IMR-90 (cell line): ENCODE data around the gene MAGI2. TPM values are rescaled to one million over a fixed set of nuclear protein-coding genes. Genes with fewer than 3 reads are reported as not detected.

Experiments used
- ATAC-seq: fragments of 200-7000 bp; cut with Tn5 transposase; 2 replicates; pipeline ENCODE4 v1.9.1; 2020; ENCODE audit warnings: low read depth, mild to moderate bottlenecking, moderate library complexity
- BruUV-seq: library from RNA; stranded (reverse); fragments of 400-500 nt; replicated peaks from 2 replicates; lab custom pipeline; 2021; lab: Mats Ljungman, UMichigan
- CTCF ChIA-PET: fragments of 300-600 bp; formaldehyde crosslinking; extraction: SDS; loops from one replicate; lab custom pipeline; 2021; ENCODE audit warnings: antibody characterized with exemption; lab: Yijun Ruan, JAX
- POLR2A ChIA-PET: fragments of 300-600 bp; sonication (Branson Sonifier 250); formaldehyde crosslinking; loops from one replicate; lab custom pipeline; 2022; ENCODE audit warnings: antibody characterized with exemption; ENCODE audit not compliant: unreplicated experiment; lab: Charles Lee
- DNase-seq: peaks from one replicate; pipeline ENCODE4 v3.0.0; 2013
- H2AFZ ChIP-seq: replicated peaks from 2 replicates; pipeline ENCODE3; 2013; ENCODE audit warnings: low read length, mild to moderate bottlenecking; ENCODE audit not compliant: poor library complexity
- H2AK5ac ChIP-seq: 2 replicates; pipeline ENCODE4 v1.6.1; 2013; ENCODE audit warnings: low read depth, low read length, inconsistent platforms
- H2AK9ac ChIP-seq: replicated peaks from 2 replicates; pipeline ENCODE3; 2013; ENCODE audit warnings: mild to moderate bottlenecking, low read depth, low read length, moderate library complexity; ENCODE audit not compliant: poor library complexity
- H2BK120ac ChIP-seq: 2 replicates; pipeline ENCODE4 v1.6.1; 2013; ENCODE audit warnings: low read depth, low read length, inconsistent platforms
- H2BK15ac ChIP-seq: 3 replicates; pipeline ENCODE4 v1.6.1; 2013; ENCODE audit warnings: low read depth, low read length, inconsistent platforms
- H2BK20ac ChIP-seq: 2 replicates; pipeline ENCODE4 v1.6.1; 2013; ENCODE audit warnings: low read depth, mild to moderate bottlenecking, inconsistent platforms, low read length, moderate library complexity
- H2BK5ac ChIP-seq: 2 replicates; pipeline ENCODE4 v1.6.1; 2013; ENCODE audit warnings: mild to moderate bottlenecking, low read depth, low read length, inconsistent platforms; ENCODE audit not compliant: poor library complexity, severe bottlenecking
- H3K14ac ChIP-seq: replicated peaks from 2 replicates; pipeline ENCODE4 v1.6.1; 2013; ENCODE audit warnings: low read depth, low read length, inconsistent platforms
- H3K18ac ChIP-seq: 2 replicates; pipeline ENCODE4 v1.6.1; 2013; ENCODE audit warnings: low read depth, low read length, control low read depth
- H3K23ac ChIP-seq: 2 replicates; pipeline ENCODE4 v1.6.1; 2013; ENCODE audit warnings: low read depth, low read length, inconsistent platforms
- H3K27ac ChIP-seq: 2 replicates; pipeline ENCODE4 v1.5.1; 2013; ENCODE audit warnings: mild to moderate bottlenecking, control low read depth, low read length; ENCODE audit not compliant: insufficient read depth
- H3K27me3 ChIP-seq: 2 replicates; pipeline ENCODE4 v1.6.1; 2013; ENCODE audit warnings: low read length; ENCODE audit not compliant: control insufficient read depth, insufficient read depth
- H3K36me3 ChIP-seq: 2 replicates; pipeline ENCODE4 v1.6.1; 2013; ENCODE audit warnings: low read length, mixed read lengths; ENCODE audit not compliant: control insufficient read depth, insufficient read depth
- H3K4ac ChIP-seq: 2 replicates; pipeline ENCODE4 v1.6.1; 2013; ENCODE audit warnings: low read depth, low read length, inconsistent platforms
- H3K4me1 ChIP-seq: 2 replicates; pipeline ENCODE4 v1.6.1; 2013; ENCODE audit warnings: low read length, mixed read lengths; ENCODE audit not compliant: control insufficient read depth, insufficient read depth
- H3K4me2 ChIP-seq: 2 replicates; pipeline ENCODE4 v1.6.1; 2013; ENCODE audit warnings: low read depth, mild to moderate bottlenecking, control low read depth, low read length, moderate library complexity
- H3K4me3 ChIP-seq: 2 replicates; pipeline ENCODE4 v1.5.1; 2013; ENCODE audit warnings: low read depth, mild to moderate bottlenecking, control low read depth, low read length, moderate library complexity; ENCODE audit not compliant: insufficient read depth
- H3K56ac ChIP-seq: 2 replicates; pipeline ENCODE4 v1.6.1; 2013; ENCODE audit warnings: low read length, inconsistent platforms; ENCODE audit not compliant: insufficient read depth; ENCODE audit errors: extremely low read depth
- H3K79me1 ChIP-seq, 2 experiments: 2 replicates each; pipeline ENCODE4 v1.6.1; 2013; ENCODE audit warnings: low read length in 2 of 2, inconsistent platforms in 1 of 2, low read depth in 1 of 2
- H3K9ac ChIP-seq: 2 replicates; pipeline ENCODE4 v1.6.1; 2013; ENCODE audit warnings: low read depth, low read length, control low read depth
- H3K9me1 ChIP-seq: 2 replicates; pipeline ENCODE4 v1.6.1; 2013; ENCODE audit warnings: low read length, inconsistent platforms; ENCODE audit not compliant: insufficient read depth
- H3K9me3 ChIP-seq: 2 replicates; pipeline ENCODE4 v1.6.1; 2013; ENCODE audit warnings: low read length; ENCODE audit not compliant: control insufficient read depth, insufficient read depth
- H4K20me1 ChIP-seq: 2 replicates; pipeline ENCODE4 v1.6.1; 2013; ENCODE audit warnings: low read length, inconsistent platforms; ENCODE audit not compliant: insufficient read depth
- H4K5ac ChIP-seq: 2 replicates; pipeline ENCODE4 v1.6.1; 2013; ENCODE audit warnings: mild to moderate bottlenecking, low read depth, low read length, control low read depth
- H4K8ac ChIP-seq, 2 experiments: 2 replicates each; pipeline ENCODE4 v1.6.1; 2013; ENCODE audit warnings: low read depth in 2 of 2, low read length in 2 of 2, control low read depth in 1 of 2, inconsistent platforms in 1 of 2
- H4K91ac ChIP-seq: 2 replicates; pipeline ENCODE4 v1.6.1; 2013; ENCODE audit warnings: low read depth, low read length, inconsistent platforms; ENCODE audit not compliant: insufficient read depth
- RAD21 ChIP-seq: IDR thresholded peaks from 2 replicates; pipeline ENCODE4 v1.6.1; 2012; ENCODE audit warnings: low read length, improper control_type of control experiment
- WGBS, 2 experiments: methylation state at CpG; one replicate each; pipeline versions ENCODE4 v1.1.5 to v1.1.7; 2013; ENCODE audit warnings: missing lambda C conversion rate in 2 of 2; ENCODE audit not compliant: insufficient read length in 1 of 2; ENCODE audit errors: extremely low coverage in 2 of 2; 5-methylcytosine and 5-hydroxymethylcytosine counted together
- dilution Hi-C: fragments of 300-500 bp; cut with HindIII; formaldehyde crosslinking; loops from one replicate; pipeline ENCODE4 v1.14.3; 2018; ENCODE audit warnings: low sequenced_read_pairs; ENCODE audit not compliant: unreplicated experiment
- in situ Hi-C: fragments of 300-500 bp; cut with MboI; formaldehyde crosslinking; loops from 3 replicates; pipeline ENCODE4 v1.14.3; 2019; ENCODE audit warnings: low sequenced_read_pairs, inconsistent platforms, mixed read lengths
- intact Hi-C: fragments of 100-400 bp; cut with micrococcal nuclease; formaldehyde crosslinking; loops from 2 replicates; pipeline ENCODE4 v1.10.0; 2022
- polyA plus RNA-seq, 3 experiments: library from polyadenylated mRNA; depleted of rRNA; stranded (reverse); fragments of >200 nt; gene quantifications; 2 replicates each; pipeline ENCODE4 v1.2.3, GENCODE V29; 2012; ENCODE audit warnings: low replicate concordance in 1 of 3
- total RNA-seq: library from RNA; depleted of rRNA; stranded (reverse); fragments of >200 nt; gene quantifications from 2 replicates; pipeline ENCODE4 v1.2.3, GENCODE V29; 2012

MAGI2 gene
- total and polyA plus RNA-seq, 2 of the 4 experiments (the other 2 are of a cell fraction), result 2.5 to 17.9 TPM

DNA sequence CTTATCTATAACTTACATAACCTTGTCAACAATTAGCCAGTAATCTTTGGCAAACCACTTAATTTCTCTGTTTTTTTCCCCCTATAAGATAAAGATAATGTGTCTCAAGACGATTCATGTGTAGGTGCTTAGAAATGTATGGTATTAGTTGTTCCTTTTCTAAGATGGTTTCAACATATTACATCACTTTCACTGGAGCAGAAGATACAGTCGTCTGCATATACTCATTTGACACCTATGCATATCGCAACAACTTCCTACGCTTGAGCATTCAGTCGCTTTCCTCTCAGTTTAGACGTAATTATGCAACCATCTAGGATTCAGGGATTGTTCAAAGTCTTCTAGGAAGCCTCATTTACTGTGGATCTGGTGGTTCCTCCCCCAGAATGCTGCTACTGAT, 1258.2 kb downstream of the MAGI2 start:
- Histone ChIP-seq H3K4me2 (no peak overlapping the region), H3K27me3 (no peaks in the 10 kb centered on the region), H3K9ac (no peak overlapping the region), H3K4me1 (peaks cover 9% of the 10 kb centered on the region), H2AK5ac (no peak overlapping the region), H3K56ac (no peak overlapping the region), H3K9me1 (no peaks in the 10 kb centered on the region; the same call in 1 of the 2 replicates), H3K23ac (no peak overlapping the region), H3K4ac (no peak overlapping the region), H2AFZ (no peak overlapping the region), H2BK120ac (no peak overlapping the region), H4K20me1 (no peaks in the 10 kb centered on the region), H3K79me1 (0 out of 4 replicates have a peak, but pooled peaks cover 0 to 4% of the 10 kb centered on the region in 2 experiments), H3K36me3 (no peaks in the 10 kb centered on the region), H3K4me3 (no peak overlapping the region), H2BK5ac (no peak overlapping the region), H2AK9ac (no peak overlapping the region), H2BK15ac (no peak overlapping the region), H3K9me3 (no peaks in the 10 kb centered on the region), H3K27ac (no peak overlapping the region), H4K8ac (no peak overlapping the region), H4K91ac (no peak overlapping the region), H2BK20ac (no peak overlapping the region), H3K18ac (no peak overlapping the region), H4K5ac (no peak overlapping the region), H3K14ac (no peak overlapping the region)
- CTCF ChIA-PET, result no interaction called here
- DNase-seq (no peak), ATAC-seq (no peak)
- POLR2A ChIA-PET, result no interaction called here
- in situ Hi-C loops, result no loop called here
- intact Hi-C loops, result no loop called here
- TF ChIP-seq RAD21, result no peak
- dilution Hi-C loops, result no loop called here
- BruUV-seq, result no TSS peak
- WGBS, 2 experiments, result 67% methylated on average over 1 of the region's 6 CpGs; no CpG with 5 or more reads in 1 of the 2 experiments
